SH-SY5Y (cell line): ENCODE measurements around the gene OCA2.

Source experiments
- GATA2 ChIP-seq: IDR thresholded peaks from 2 replicates; pipeline ENCODE4 v1.6.1; 2011; ENCODE audit warnings: mild to moderate bottlenecking, low read depth, low read length
- GATA3 ChIP-seq: IDR thresholded peaks from 2 replicates; pipeline ENCODE4 v1.6.1; 2011; ENCODE audit warnings: low read depth, mild to moderate bottlenecking, low read length, moderate library complexity

DNA sequence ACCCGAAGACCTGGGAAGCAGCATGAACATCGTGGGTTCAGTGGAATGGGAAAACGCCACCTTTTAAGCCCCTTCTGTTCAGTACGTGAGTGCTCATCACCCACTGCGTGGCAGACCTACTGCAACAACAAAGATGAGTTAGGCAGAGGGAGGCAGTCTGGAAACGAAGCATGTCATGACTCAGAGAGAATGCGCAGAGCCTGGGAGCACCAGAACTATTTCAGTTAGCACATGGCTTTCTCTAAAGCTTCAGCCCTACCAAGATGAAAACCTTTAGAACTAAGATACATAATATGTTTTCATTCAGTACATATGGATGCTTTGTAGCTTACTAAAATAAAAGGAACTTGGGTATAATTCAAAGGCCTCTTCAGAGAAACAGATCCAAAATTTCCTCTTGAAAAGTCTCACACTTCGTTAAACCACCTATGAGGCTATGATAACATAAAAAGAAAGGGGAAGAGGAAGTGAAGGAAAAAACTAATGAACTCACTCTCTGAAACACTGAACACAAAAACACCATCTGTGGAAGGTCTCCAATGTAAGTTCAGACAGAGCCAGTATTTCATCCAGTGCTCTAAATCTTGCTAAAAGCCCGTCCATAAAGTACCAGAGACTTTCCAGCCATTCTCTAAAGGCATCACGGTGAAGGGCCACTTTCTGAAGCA is 140.1 kb downstream of the OCA2 start:
- TF ChIP-seq GATA2 = no peak
- no peak for TF ChIP-seq GATA3
